HCT116 (cell line): Measurements from ENCODE around the gene ITGA1.

Source experiments
- CTCF ChIP-seq, 3 experiments: fragments of 200-600 bp in 1 of 3; sonication (generic) in 1 of 3; IDR thresholded peaks in 2 of 3; conservative IDR thresholded peaks in 1 of 3; 2 replicates each; pipeline ENCODE4 v1.5.1; 2012 to 2017; ENCODE audit warnings: low read depth in 2 of 3, low read length in 2 of 3, antibody characterized with exemption in 1 of 3, borderline replicate concordance in 1 of 3, control low read depth in 1 of 3, mild to moderate bottlenecking in 1 of 3, mixed read lengths in 1 of 3, mixed run types in 1 of 3, moderate library complexity in 1 of 3; ENCODE audit not compliant: insufficient read depth in 1 of 3
- FOSL1 ChIP-seq: IDR thresholded peaks from 2 replicates; pipeline ENCODE4 v1.6.1; 2012; ENCODE audit warnings: low read depth
- SIN3A ChIP-seq: IDR thresholded peaks from 2 replicates; pipeline ENCODE4 v1.6.1; 2012; ENCODE audit warnings: low read depth
- ZBTB33 ChIP-seq: IDR thresholded peaks from 2 replicates; pipeline ENCODE4 v1.6.1; 2011; ENCODE audit warnings: mild to moderate bottlenecking, low read length, moderate library complexity; ENCODE audit not compliant: insufficient replicate concordance; ENCODE audit errors: extremely low read depth

- TF ChIP-seq CTCF (IDR thresholded peaks at IDR 0.05 in 2 of 3, conservative IDR thresholded peaks at IDR 0.05 in 1 of 3; ENCODE audit: borderline replicate concordance in 1 of 3, insufficient read depth in 1 of 3, low read depth in 2 of 3, low read length in 2 of 3) (no peak), SIN3A (no peak), FOSL1 (no peak), ZBTB33 (no peak)
Observed at GRCh38 chr5:52990528-52990925, 202.8 kb downstream of the ITGA1 start.
